Astrocyte (in vitro differentiated cells and primary cell): ENCODE results near the gene FOXO6. TPM values are rescaled to one million over a fixed set of nuclear protein-coding genes. Genes with fewer than 3 reads are reported as not detected.
A peak's percentile ranks its signal among the peaks of the same experiment; 100 is the strongest.

Experiments used
- DNase-seq: peaks from one replicate; pipeline ENCODE4 v3.0.0-alpha.2; 2010; ENCODE audit warnings: low read depth
- FAIRE-seq: peaks from 2 replicates; lab custom pipeline; 2011; peaks lifted over from hg19 to GRCh38; lab: Jason Lieb, UNC
- H2AFZ ChIP-seq: 2 replicates; pipeline ENCODE4 v1.6.0; 2012; ENCODE audit warnings: low read depth, low read length, inconsistent platforms
- H3K27ac ChIP-seq: 2 replicates; pipeline ENCODE4 v1.5.1; 2011; ENCODE audit warnings: low read depth, low read length, inconsistent platforms
- H3K27me3 ChIP-seq: 2 replicates; pipeline ENCODE4 v1.6.0; 2011; ENCODE audit warnings: low read length, inconsistent platforms; ENCODE audit not compliant: insufficient read depth
- H3K36me3 ChIP-seq: 2 replicates; pipeline ENCODE4 v1.5.1; 2011; ENCODE audit warnings: low read length, inconsistent platforms; ENCODE audit not compliant: insufficient read depth
- H3K4me1 ChIP-seq: 2 replicates; pipeline ENCODE4 v1.5.1; 2011; ENCODE audit warnings: low read length, inconsistent platforms; ENCODE audit not compliant: insufficient read depth
- H3K4me2 ChIP-seq: 2 replicates; pipeline ENCODE4 v1.6.0; 2012; ENCODE audit warnings: low read length, inconsistent platforms
- H3K4me3 ChIP-seq: 2 replicates; pipeline ENCODE4 v1.5.1; 2011; ENCODE audit warnings: low read depth, mild to moderate bottlenecking, low read length, inconsistent platforms; ENCODE audit not compliant: insufficient read depth
- H3K79me2 ChIP-seq: 2 replicates; pipeline ENCODE4 v1.6.0; 2012; ENCODE audit warnings: mild to moderate bottlenecking, low read length, inconsistent platforms; ENCODE audit not compliant: insufficient read depth
- H3K9ac ChIP-seq: 2 replicates; pipeline ENCODE4 v1.6.0; 2012; ENCODE audit warnings: mild to moderate bottlenecking, low read length, inconsistent platforms
- H3K9me3 ChIP-seq: 2 replicates; pipeline ENCODE4 v1.5.1; 2012; ENCODE audit warnings: low read depth, mild to moderate bottlenecking, low read length, inconsistent platforms; ENCODE audit not compliant: insufficient read depth
- H4K20me1 ChIP-seq: 2 replicates; pipeline ENCODE4 v1.6.0; 2012; ENCODE audit warnings: low read length, inconsistent platforms; ENCODE audit not compliant: insufficient read depth
- H3K27ac Mint-ChIP-seq: one replicate; pipeline ENCODE4 v1.8.0; 2021; ENCODE audit warnings: mild to moderate bottlenecking, mixed read lengths; ENCODE audit not compliant: unreplicated experiment
- H3K27me3 Mint-ChIP-seq: one replicate; pipeline ENCODE4 v1.8.0; 2021; ENCODE audit warnings: low read depth, mixed read lengths; ENCODE audit not compliant: unreplicated experiment
- H3K36me3 Mint-ChIP-seq: one replicate; pipeline ENCODE4 v1.8.0; 2021; ENCODE audit warnings: low read depth, mixed read lengths; ENCODE audit not compliant: unreplicated experiment
- H3K4me1 Mint-ChIP-seq: one replicate; pipeline ENCODE4 v1.8.0; 2021; ENCODE audit warnings: low read depth, mixed read lengths; ENCODE audit not compliant: unreplicated experiment
- H3K4me3 Mint-ChIP-seq: one replicate; pipeline ENCODE4 v1.8.0; 2021; ENCODE audit warnings: mild to moderate bottlenecking, moderate library complexity, mixed read lengths; ENCODE audit not compliant: unreplicated experiment
- H3K9me3 Mint-ChIP-seq: one replicate; pipeline ENCODE4 v1.8.0; 2021; ENCODE audit warnings: mild to moderate bottlenecking, mixed read lengths; ENCODE audit not compliant: unreplicated experiment
- CTCF ChIP-seq: IDR thresholded peaks from 2 replicates; pipeline ENCODE4 v1.5.1; 2011; ENCODE audit warnings: low read depth, mild to moderate bottlenecking, inconsistent platforms, low read length, moderate library complexity; ENCODE audit not compliant: insufficient read depth
- EZH2 ChIP-seq: IDR thresholded peaks from 2 replicates; pipeline ENCODE4 v1.6.1; 2012; ENCODE audit warnings: mild to moderate bottlenecking, low read length, inconsistent platforms; ENCODE audit not compliant: insufficient read depth
- total RNA-seq: library from RNA; stranded (reverse); gene quantifications from 2 replicates; pipeline ENCODE4 v1.2.1, GENCODE V29; 2021

The FOXO6 gene
- total RNA-seq, 1 donor from 2014 or later = 1.2 TPM

GRCh38 chr1:41319807-41320711 is 41.2 kb upstream of the FOXO6 start:
- H3K4me3 Mint-ChIP-seq = peak overlapping the region; percentile 31
- no peak overlapping the region for H3K27ac ChIP-seq
- H3K36me3 ChIP-seq = no peaks in the 10 kb centered on the region
- peaks cover 21% of the 10 kb centered on the region for H3K4me1 Mint-ChIP-seq
- no peak overlapping the region for H2AFZ ChIP-seq
- H3K9me3 Mint-ChIP-seq = peaks cover 3% of the 10 kb centered on the region
- no peak for DNase-seq
- FAIRE-seq = no peak
- H3K9me3 ChIP-seq = no peaks in the 10 kb centered on the region
- no peak overlapping the region for H3K27ac Mint-ChIP-seq
- H3K4me1 ChIP-seq = peaks cover 4% of the 10 kb centered on the region
- H3K9ac ChIP-seq = no peak overlapping the region
- no peak overlapping the region for H3K4me3 ChIP-seq
- H3K27me3 ChIP-seq = no peaks in the 10 kb centered on the region
- H3K79me2 ChIP-seq = no peaks in the 10 kb centered on the region
- TF ChIP-seq CTCF (no peak), EZH2 (no peak)
- peaks cover 48% of the 10 kb centered on the region for H3K27me3 Mint-ChIP-seq
- no peaks in the 10 kb centered on the region for H3K36me3 Mint-ChIP-seq
- H4K20me1 ChIP-seq = no peaks in the 10 kb centered on the region
- no peak overlapping the region for H3K4me2 ChIP-seq

GRCh38 chr1:41320895-41321676 is 40.1 kb upstream of the FOXO6 start:
- Mint-ChIP-seq H3K4me1 (peaks cover 18% of the 10 kb centered on the region), H3K9me3 (peaks cover 3% of the 10 kb centered on the region), H3K36me3 (no peaks in the 10 kb centered on the region), H3K27me3 (peaks cover 48% of the 10 kb centered on the region), H3K27ac (no peak overlapping the region), H3K4me3 (no peak overlapping the region)
- H3K27ac ChIP-seq = no peak overlapping the region
- no peaks in the 10 kb centered on the region for H3K27me3 ChIP-seq
- TF ChIP-seq CTCF (no peak), EZH2 (no peak)
- no peaks in the 10 kb centered on the region for H3K9me3 ChIP-seq
- no peak overlapping the region for H3K4me2 ChIP-seq
- H3K9ac ChIP-seq = no peak overlapping the region
- H3K79me2 ChIP-seq = no peaks in the 10 kb centered on the region
- no peak overlapping the region for H3K4me3 ChIP-seq
- H4K20me1 ChIP-seq = no peaks in the 10 kb centered on the region
- FAIRE-seq (no peak), DNase-seq (no peak)
- H3K36me3 ChIP-seq = no peaks in the 10 kb centered on the region
- H2AFZ ChIP-seq = no peak overlapping the region
- no peaks in the 10 kb centered on the region for H3K4me1 ChIP-seq
